Dendritic cell treated with granulocyte-macrophage colony-stimulating factor and Interleukin-4, amounts not matched to agents 40 ng/mL and 50 ng/mL, for 4 days (primary cell): Measurements from ENCODE around the gene FBXO28.
"Not testable (repeated sequence)": the region's sequence is repeated elsewhere in the genome, so short reads cannot be mapped to it uniquely, and the experiment has no call there.

Experiments
- H3K27ac Mint-ChIP-seq: one replicate; pipeline ENCODE4 v1.8.0; 2022; ENCODE audit warnings: mild to moderate bottlenecking, mixed read lengths
- H3K27me3 Mint-ChIP-seq: one replicate; pipeline ENCODE4 v1.8.0; 2022; ENCODE audit warnings: mild to moderate bottlenecking, mixed read lengths
- H3K36me3 Mint-ChIP-seq: one replicate; pipeline ENCODE4 v1.8.0; 2022; ENCODE audit warnings: low read depth, mixed read lengths
- H3K4me1 Mint-ChIP-seq: one replicate; pipeline ENCODE4 v1.8.0; 2022; ENCODE audit warnings: low read depth, mixed read lengths
- H3K4me3 Mint-ChIP-seq: one replicate; pipeline ENCODE4 v1.8.0; 2022; ENCODE audit warnings: mild to moderate bottlenecking, moderate library complexity, mixed read lengths
- H3K9me3 Mint-ChIP-seq: one replicate; pipeline ENCODE4 v1.8.0; 2022; ENCODE audit warnings: mixed read lengths
- intact Hi-C: fragments of 100-400 bp; cut with micrococcal nuclease; formaldehyde crosslinking; loops from one replicate; pipeline ENCODE4 v1.15.0; 2022

Gene FBXO28

DNA sequence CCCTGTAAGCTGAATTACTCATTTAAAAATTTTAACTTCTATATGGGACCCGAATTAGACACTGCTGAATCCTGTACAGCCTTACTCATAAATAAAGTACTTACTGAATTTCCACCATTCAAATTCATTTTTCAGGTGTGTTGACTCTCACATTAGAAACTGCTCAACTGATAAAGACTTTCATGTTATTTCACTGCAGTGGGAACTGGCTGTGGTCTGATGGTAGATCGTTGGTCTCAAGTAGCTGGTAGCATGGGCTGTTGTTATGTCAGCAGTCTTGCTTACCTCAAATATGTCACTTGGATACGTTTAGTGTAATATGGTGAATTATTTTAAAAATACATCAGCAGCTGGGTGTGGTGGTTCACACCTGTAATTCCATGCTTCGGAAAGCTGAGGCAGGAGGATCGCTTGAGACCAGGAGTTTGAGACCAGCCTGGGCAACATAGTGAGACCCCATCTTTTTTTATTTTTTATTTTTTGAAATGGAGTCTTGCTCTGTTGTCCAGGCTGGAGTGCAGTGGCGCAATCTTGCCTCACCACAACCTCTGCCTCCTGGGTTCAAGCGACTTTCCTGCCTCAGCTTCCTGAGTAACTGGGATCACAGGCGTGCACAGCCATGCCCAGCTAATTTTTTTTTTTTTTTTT lies 79.5 kb downstream of the FBXO28 start:
- peaks cover 68% of the 10 kb centered on the region for H3K36me3 Mint-ChIP-seq
- intact Hi-C loops = no loop called here
- H3K9me3 Mint-ChIP-seq = no peaks in the 10 kb centered on the region
- no peaks in the 10 kb centered on the region for H3K27me3 Mint-ChIP-seq
- H3K4me3 Mint-ChIP-seq = no peak overlapping the region
- H3K4me1 Mint-ChIP-seq = peaks cover 47% of the 10 kb centered on the region
- peak overlapping the region; percentile 91 for H3K27ac Mint-ChIP-seq

DNA sequence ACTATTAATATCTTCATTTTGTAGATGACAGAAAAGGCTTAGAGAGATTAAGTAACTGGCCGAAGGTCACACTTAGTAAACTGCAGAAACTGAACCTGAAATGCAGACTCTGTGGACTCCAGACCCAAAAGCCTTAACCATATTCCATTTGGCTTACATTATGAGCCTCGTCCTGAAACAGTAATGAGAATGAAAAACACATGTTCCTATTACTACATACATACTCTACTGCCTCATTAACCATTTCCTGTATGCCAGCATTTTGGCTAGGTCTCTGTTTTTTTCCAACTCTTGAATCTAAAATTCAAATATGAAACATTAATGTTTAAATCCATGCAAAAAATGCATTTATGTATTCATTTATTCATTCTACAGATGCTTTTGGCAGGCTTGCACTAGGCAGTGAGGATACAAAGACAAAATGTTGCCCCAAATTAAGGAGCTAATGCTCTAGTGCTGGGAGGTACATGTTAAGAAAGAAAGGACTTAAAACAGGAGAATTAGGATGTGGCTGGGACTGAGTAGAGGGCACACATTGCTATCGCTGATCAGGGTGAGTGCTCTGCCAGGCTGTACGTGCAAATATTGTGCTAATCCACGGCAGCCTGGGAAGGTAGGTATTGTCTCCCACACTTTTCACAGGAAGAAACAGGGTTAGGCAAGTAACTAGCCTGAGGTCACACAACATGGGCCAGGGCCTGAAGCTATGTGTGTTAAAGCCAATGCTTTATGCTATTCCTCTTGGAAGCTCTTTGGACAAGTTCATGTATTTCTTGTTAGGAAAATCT lies 83.1 kb downstream of the FBXO28 start:
- no peaks in the 10 kb centered on the region for H3K27me3 Mint-ChIP-seq
- peak overlapping the region; percentile 91 for H3K27ac Mint-ChIP-seq
- H3K4me3 Mint-ChIP-seq = no peak overlapping the region
- intact Hi-C loops = no loop called here
- no peaks in the 10 kb centered on the region for H3K9me3 Mint-ChIP-seq
- H3K4me1 Mint-ChIP-seq = peaks cover 63% of the 10 kb centered on the region
- peaks cover 69% of the 10 kb centered on the region for H3K36me3 Mint-ChIP-seq

DNA sequence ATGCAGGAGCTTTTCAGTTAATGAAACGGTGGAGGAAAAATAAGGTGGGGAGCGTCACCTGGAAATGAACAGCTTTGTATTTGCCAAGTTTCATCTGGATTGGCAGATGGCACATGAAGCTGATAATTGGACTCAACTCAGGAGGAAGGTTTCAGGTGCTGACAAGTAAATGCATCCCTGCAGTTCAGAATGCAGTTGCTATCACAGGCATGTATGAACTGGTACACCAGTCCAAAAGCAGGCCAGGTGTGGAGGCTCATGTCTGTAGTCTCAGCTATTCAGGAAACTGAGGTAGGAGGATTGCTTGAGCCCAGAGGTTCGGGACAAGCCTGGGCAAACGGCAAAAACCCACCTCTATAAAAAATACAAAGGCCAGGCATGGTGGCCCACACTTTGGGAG lies 84.7 kb downstream of the FBXO28 start:
- Mint-ChIP-seq H3K9me3 (no peaks in the 10 kb centered on the region), H3K27ac (no peak overlapping the region), H3K27me3 (no peaks in the 10 kb centered on the region), H3K4me3 (no peak overlapping the region), H3K4me1 (peaks cover 67% of the 10 kb centered on the region), H3K36me3 (peaks cover 57% of the 10 kb centered on the region)
- intact Hi-C loops = no loop called here

DNA sequence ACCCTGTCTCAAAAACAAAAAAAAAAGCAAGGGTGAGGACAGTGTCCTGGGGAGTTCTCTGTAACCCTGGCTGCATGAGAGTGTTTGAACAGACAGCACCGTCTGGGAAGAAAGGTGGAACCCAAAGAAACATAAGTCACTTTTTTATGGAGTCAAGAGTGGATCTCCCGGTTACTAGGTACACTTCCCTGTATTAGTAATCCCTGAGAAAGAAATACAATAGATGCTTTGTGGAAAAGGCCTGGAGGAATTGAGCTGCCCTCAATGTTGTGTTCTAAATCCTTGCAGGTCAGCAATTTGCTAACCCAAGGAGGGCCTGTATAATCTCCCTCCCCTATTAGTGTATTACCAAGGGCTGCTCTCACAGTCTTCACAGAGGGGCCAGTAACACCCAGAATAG lies 85.8 kb downstream of the FBXO28 start:
- H3K36me3 Mint-ChIP-seq = peaks cover 49% of the 10 kb centered on the region
- H3K4me3 Mint-ChIP-seq = no peak overlapping the region
- H3K9me3 Mint-ChIP-seq = no peaks in the 10 kb centered on the region
- H3K27ac Mint-ChIP-seq = peak overlapping the region; percentile 66
- intact Hi-C loops = no loop called here
- H3K4me1 Mint-ChIP-seq = peaks cover 67% of the 10 kb centered on the region
- no peaks in the 10 kb centered on the region for H3K27me3 Mint-ChIP-seq

DNA sequence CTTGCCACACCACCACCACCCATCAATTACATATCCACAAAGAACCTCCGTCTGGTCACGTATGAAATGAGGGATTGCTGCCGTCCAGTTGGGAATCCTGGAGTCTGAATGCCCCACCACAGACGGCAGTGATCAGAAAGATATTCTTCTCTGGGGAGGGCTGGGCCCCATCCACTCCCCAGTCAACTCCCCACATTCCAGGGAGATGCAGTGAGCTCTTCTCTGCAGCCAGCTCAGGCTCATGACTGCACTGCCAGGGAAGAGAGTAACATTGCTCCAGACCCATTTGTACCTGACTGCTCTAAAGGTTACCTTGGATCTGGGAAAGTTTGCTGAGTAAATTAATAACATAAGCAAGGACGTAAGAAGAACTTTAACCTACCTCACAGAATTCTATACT lies 87.5 kb downstream of the FBXO28 start:
- peak overlapping the region; percentile 47 for H3K27ac Mint-ChIP-seq
- peaks cover 47% of the 10 kb centered on the region for H3K36me3 Mint-ChIP-seq

DNA sequence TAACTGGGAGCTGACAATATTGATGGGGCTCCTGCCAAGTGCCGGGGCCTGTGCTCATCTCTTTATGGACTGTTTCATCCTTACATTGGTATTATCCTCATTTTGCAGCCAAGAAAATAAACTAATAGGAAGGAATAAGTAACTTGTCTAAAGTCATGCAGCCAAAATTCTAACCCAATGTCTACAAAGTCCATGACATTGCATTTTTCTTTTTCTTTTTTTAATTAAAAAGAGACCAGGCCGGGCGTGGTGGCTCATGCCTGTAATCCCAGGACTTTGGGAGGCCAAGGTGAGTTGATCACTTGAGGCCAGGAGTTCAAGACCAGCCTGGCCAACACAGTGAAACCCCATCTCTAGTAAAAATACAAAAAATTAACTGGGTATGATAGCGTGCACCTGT lies 87.9 kb downstream of the FBXO28 start:
- Mint-ChIP-seq H3K4me1 (peaks cover 66% of the 10 kb centered on the region), H3K36me3 (peaks cover 47% of the 10 kb centered on the region), H3K9me3 (no peaks in the 10 kb centered on the region), H3K27ac (peak overlapping the region; percentile 47), H3K4me3 (no peak overlapping the region), H3K27me3 (no peaks in the 10 kb centered on the region)
- intact Hi-C loops = no loop called here

More for the DNA sequence above, 87.5 kb downstream of the FBXO28 start:
- intact Hi-C loops = no loop called here
- Mint-ChIP-seq H3K9me3 (no peaks in the 10 kb centered on the region), H3K4me3 (no peak overlapping the region), H3K27me3 (no peaks in the 10 kb centered on the region), H3K4me1 (peaks cover 64% of the 10 kb centered on the region)

DNA sequence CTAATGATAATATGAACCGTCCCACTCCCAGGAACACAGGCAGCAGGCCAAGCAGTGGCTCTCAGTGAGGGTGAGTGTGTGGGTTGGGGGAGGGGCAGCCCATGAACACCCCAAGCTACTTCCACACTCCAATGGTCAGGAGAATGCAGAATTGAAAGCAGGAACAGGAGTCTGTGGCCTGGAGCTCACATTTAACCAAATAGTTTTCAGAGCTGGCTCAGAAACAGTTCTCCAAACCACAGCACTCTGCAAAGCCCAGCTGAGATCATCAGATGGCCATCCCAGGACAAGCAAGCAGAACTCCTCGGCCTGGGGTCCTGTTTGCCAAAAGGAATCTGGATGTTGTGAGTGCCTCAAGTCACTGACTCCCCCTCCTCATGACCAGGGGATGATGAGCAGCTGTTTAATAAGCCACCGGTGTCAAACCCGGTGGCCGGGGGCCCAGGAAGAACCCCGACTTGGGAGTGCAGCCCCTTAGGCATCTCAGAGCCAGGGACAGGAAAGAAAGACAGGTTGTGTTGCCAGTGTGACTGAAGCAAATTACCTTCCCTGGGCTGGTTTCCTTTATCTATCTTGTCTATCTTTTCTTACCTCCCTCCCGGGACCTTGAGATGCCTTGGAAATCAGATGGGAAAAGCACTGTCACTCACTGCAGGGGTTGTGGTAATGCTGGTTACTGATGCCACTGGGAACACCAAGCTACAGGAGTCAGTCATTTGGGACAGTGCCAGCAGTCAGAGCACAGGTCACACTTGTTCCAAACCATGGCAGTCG lies 89.5 kb downstream of the FBXO28 start:
- intact Hi-C loops = no loop called here
- H3K36me3 Mint-ChIP-seq = peaks cover 55% of the 10 kb centered on the region

DNA sequence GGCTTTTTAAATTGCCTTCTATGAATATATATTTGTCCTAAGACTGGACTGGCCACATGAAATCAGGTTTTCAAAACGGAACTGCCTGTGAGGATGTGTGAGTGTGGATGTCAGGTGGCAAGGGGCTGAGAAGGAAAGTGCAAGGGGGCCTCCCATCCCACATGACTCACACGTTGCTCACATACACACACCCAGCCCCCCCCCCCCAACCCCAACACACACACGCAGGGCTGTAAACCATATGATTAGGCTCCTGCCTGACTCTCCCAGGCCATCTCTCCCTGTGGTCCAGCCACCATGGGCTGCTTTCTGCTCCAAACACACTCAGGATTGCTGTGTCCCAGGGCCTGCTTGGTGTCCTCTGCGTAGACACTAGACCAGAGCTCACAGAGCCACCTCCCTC lies 91.5 kb downstream of the FBXO28 start:
- Mint-ChIP-seq H3K4me3 (peak overlapping the region; percentile 62), H3K9me3 (no peaks in the 10 kb centered on the region), H3K4me1 (peaks cover 75% of the 10 kb centered on the region), H3K36me3 (peaks cover 43% of the 10 kb centered on the region), H3K27ac (peak overlapping the region; percentile 93), H3K27me3 (no peaks in the 10 kb centered on the region)
- intact Hi-C loops = no loop called here

More for the DNA sequence above, 89.5 kb downstream of the FBXO28 start:
- Mint-ChIP-seq H3K27ac (peak overlapping the region; percentile 93), H3K9me3 (no peaks in the 10 kb centered on the region), H3K4me1 (peaks cover 69% of the 10 kb centered on the region), H3K4me3 (peak overlapping the region; percentile 73), H3K27me3 (no peaks in the 10 kb centered on the region)

DNA sequence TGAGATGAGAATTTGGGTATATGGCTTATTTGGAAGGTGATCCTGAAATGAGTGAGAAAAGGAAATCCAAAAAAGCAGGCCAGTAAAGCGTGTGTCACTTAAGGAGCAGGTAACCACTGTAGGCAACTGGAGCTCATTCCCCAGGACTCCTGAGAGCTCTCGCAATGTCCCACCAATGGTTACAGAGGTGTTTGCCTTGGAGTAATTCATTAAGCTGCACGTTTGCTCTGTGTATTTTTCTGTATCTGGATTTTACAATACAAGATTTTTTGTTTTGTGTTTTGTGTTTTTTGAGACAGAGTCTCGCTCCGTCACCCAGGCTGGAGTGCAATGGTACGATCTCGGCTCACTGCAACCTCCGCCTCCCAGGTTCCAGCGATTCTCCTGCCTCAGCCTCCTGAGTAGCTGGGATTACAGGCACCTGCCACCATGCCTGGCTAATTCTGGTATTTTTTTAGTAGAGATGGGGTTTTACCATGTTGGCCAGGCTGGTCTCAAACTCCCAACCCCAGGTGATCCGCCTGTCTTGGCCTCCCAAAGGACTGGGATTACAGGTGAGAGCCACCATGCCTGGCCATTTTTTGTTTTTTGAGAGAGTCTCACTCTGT lies 92.1 kb downstream of the FBXO28 start:
- Mint-ChIP-seq H3K27ac (peak overlapping the region; percentile 93), H3K4me3 (peak overlapping the region; percentile 62), H3K36me3 (peaks cover 37% of the 10 kb centered on the region), H3K4me1 (peaks cover 79% of the 10 kb centered on the region)
- H3K9me3 Mint-ChIP-seq, H3K27me3 Mint-ChIP-seq, intact Hi-C loops: not testable (repeated sequence)

DNA sequence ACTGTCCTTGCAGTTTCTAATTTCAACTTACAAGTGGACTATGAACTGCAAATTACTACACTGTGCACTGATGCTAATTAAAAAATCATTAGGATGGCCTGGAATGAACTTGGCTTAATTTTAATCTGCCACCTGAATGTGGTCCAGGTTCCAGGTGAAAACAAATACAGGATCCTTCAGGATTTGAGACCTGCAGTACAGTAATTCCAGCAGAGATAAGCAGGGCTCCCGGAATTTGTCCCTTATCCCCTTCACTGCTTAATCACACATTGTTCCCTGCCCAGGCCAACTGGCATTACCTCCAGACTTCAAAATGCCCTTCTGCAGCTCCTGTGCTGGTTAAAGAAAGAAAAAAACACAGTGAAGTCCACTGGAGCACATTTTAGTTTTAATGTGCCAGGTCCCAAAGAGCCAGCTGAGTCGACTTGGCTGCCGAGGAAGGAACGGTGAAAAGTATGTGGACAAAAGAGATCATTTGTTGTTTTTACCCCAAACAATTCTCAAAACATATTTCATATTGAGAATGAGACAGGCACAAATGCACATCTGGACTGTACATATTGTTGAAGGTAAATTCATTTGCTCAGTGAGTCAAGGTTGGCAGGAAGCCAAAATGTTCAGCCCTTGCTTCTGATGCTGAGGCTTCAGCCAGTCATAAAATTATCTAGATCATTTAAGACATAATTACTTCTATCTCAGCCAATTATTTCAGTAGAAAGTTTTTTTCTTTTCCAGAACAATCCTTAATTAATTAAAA lies 97.5 kb downstream of the FBXO28 start:
- intact Hi-C loops = no loop called here
- no peak overlapping the region for H3K4me3 Mint-ChIP-seq
- H3K27me3 Mint-ChIP-seq = no peaks in the 10 kb centered on the region

More for the DNA sequence above, 97.5 kb downstream of the FBXO28 start:
- peaks cover 66% of the 10 kb centered on the region for H3K4me1 Mint-ChIP-seq
- H3K9me3 Mint-ChIP-seq = no peaks in the 10 kb centered on the region
- H3K27ac Mint-ChIP-seq = peak overlapping the region; percentile 68
- peaks cover 19% of the 10 kb centered on the region for H3K36me3 Mint-ChIP-seq
